Superior temporal gyrus (tissue), 1 donor: ENCODE data around the gene SIRT7.

Experiments
- DNase-seq: peaks from one replicate; pipeline ENCODE4 v3.0.0-alpha.2; 2016; ENCODE audit errors: extremely low spot score

The SIRT7 gene

DNA sequence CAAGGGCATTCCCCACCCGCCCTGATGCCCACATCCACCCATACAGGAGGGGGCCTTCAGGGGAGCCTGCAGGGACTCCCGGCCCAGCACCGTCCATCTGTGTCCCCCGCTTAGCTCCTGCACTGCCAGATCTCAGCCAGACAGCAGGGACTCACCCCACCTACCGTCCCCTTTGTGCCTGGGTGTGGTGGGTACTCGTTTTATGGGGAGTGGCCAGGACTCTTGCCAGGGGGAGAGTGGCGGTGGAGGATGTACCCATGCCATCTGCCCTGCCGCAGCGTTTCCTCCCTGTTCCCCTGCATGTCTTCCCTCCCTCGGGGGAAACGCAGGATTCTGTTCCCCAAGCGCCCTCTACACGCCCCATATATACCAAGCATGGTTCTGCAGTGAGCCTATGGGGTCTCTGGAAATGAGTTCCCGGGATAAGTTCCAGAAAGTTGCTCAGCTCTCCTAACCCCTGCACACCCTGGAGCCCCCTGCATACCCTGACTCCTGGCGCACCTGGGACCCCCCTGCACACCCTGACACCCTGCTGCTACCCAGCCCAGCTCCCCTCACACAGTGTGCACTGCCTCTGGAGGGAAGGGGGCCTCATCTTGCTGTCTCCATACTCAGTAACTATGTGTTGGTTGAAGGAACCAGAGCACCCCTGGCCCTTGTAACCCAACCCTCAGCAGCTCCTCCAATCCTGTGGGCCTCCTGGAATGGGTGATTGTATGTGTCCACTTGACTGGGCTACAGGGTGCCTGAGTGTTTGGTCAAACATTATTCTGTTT is 13.8 kb upstream of the SIRT7 start:
- no peak for DNase-seq

DNA sequence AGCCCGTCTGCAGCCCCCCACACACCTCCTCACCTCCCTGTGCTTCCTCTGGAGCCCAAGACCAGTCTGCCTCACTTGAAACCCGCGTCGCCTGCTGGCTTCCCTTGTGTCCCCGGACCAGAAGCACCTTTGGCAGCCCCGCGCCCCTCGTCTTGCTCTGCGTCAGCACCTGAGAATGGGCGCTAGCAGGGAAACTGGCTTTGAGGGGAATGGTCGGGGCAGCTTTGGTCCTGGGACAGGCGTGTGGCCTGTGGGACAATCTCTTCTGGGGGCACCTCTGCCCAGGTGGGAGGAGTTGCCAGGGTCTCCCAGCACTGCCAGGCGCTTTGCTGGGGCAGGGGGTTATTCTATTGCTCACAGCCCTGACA is 13.2 kb upstream of the SIRT7 start:
- no peak for DNase-seq

- no peak for DNase-seq
Measured at GRCh38 chr17:81930142-81931125, 12.5 kb upstream of the SIRT7 start.

DNA sequence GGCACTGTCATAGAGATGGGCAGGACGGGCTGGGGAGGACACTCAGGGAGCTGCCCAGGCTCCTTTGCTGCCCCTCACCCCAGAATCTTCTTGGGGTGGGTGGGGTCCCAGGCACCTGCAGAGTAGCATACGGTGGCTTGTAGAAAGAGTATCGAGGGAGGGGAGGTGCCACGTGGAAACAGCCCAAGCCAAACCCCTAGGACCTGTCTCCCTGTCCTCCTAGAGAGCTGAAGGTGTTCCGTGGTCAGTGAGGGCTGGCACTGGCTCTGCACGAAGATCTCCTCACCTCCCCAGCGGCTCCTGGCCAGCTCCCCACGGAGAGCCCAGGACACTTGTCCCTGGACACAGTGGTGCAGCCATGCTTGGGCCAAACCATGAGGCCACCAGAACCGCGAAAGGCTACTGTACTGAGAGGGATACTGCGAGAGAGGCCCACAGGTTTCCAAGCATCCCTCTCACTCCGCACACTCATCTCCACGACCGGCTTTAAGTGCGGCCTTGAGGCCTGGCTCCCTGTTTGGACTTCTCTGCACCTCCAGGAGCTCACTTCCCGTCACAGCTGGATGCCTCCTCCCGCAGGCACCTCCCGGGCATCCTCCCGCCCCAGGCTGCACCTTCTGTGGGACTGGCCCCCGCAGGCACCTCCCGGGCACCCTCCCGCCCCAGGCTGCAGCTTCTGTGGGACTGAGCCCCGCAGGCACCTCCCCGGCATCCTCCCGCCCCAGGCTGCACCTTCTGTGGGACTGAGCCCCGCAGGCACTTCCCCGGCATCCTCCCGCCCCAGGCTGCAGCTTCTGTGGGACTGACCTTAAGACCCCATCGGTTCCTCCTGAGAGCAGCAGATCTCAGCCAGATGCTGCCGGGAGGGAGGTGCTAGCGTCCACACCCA is 11.5 kb upstream of the SIRT7 start:
- DNase-seq: no peak

DNA sequence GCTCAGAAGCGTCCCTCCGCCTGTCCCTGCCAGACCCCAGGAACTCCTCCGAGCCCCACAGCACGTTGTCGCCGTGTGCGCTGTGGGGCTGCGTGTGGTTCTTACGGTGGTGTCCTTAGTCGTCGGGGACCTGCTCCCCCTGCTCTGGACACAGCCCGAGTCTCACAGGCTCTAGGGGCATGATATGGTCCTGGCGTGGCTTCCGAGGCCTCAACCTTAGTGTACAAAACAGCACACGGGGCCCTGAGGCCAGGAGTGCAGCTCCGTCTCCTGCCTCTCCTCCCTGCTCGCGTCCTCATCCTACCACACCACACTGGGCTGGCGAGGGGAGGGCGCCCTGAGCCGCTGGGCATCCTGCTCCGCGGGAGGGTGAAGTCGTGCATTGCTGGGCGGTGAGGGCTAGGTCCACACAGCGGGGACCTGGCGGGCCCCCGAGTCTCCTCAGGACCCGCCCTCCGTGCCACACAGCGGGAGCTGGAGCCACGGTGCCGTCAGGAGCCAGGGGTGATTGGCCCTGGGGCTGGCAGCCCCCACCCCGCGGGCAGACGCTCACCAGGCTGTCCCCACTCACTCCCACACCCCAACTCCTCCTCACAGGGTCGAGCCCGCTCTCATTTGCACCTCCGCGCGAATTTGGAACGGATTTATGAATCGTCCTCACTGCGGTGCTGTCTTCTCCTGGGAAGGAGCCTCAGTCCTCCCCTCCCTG is 10.7 kb upstream of the SIRT7 start:
- DNase-seq: no peak

DNA sequence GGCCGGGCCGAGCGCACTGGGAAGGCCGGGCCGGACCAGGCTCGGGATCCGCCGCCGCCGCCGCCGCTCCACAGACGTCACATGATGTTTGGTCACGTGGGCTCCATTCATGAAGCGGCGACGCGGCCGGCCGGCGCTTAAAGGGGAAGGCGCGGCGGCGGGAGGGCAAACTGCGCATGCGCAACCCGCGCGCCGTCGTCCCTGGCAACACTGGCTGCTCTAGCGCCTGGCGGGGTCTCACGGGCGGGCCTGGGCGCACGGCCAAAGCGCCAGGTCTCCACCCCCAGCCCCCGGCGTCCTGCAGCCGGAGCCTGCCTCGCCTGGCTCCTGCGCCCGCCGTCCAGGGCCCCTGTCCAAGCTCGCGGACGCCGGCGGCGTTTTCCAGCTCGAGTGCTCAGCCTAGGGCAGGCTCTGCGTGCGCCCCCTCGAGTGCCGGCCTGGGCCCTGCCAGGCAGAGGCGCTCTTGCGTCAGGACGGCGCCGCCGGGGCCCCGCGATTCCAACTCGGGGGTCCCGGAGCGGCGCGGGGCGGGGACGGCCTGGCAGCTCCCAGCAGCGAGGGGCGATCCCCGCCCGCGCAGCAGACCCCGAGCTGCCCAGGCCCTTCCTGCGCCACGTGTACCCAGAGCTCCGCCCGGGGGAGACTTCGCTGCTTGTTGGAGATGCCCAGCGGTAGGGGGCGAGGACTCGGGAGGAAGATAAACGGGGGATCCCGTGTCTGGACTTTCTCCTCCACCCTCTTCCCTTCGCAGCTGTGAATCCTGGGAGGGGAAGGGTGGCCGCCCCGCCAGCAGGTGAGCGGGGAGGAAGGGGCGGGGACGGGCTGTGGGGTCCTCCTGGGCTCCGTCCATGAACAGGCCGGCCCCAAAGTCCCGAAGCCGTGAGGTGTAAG is 9.9 kb upstream of the SIRT7 start, which contains the start of gene MAFG:
Gene MAFG, minus strand, starts transcription at position 83 of the 891 bp plus-strand sequence. CDS start 4,550 bp downstream, outside the sequence.
- peak; percentile 96 for DNase-seq

- no peak for DNase-seq
Measured at GRCh38 chr17:81927152-81927652, 9.2 kb upstream of the SIRT7 start.

- DNase-seq: no peak
Measured at GRCh38 chr17:81926451-81927151, 8.6 kb upstream of the SIRT7 start.

DNA sequence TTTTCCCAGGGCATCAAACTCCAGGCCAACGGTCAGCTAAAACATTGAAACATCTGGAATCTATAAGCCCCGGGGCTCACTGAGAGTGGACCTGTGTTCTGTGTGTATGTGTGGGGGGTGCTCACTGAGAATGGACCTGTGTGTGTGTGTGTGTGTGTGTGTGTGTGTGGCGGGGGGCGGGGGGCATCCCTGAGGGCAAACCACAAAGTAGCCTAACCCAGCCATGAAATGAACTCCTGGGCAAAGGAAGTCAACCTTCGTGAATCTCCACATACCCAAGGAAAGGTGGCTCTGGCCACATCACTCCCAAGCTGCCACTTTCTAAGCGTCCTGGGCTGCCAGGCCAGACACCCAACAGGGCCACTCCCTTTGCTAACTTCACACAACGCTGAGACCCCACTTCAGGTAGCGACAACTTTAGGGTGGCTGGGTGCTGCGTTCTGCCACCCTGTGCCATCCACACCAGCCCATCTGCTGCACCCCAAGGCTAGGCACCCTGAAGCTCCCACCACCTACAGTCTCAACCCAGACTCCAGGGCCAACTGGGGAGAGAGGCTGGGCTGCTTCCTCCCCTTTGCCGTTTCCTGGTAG is 8.0 kb upstream of the SIRT7 start:
- no peak for DNase-seq

GRCh38 chr17:81924557-81925532 is 6.9 kb upstream of the SIRT7 start:
- no peak for DNase-seq

GRCh38 chr17:81923302-81924260 is 5.6 kb upstream of the SIRT7 start:
- peak; percentile 30 for DNase-seq

DNA sequence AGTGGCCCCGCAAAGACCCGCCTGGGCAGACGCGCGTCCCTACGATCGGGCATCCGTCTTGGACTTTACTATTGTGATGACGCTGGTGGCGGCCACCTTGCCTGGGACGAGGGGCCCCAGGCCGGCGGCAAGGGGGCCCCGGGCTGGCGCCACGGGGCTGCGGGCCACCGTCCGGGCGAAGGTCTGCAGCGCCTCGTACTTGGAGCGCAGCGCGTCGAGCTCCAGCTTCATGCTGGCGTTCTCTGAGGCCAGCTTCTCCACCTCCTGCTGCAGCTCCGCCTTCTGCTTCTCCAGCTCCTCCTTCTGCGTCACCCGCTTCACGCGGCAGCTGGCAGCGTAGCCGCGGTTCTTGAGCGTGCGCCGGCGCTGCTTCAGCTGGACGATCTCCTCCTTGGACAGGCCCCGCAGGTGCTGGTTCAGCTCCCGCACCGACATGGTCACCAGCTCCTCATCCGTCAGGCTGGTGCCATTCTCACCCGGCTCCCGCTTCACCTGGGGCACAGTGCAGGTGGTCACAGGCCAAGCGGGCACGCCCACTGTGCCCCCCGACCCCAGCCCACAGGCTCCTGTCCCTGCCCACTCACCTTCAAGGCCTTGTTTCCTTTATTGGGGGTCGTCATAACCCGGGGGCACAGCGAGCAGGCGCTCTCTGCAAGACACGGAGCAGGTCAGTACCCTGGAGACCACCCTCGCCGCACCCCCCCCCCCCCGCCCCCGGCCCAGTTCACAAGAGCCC is 4.8 kb upstream of the SIRT7 start:
- DNase-seq: no peak

- no peak for DNase-seq
Measured at GRCh38 chr17:81921996-81922565, 4.1 kb upstream of the SIRT7 start.

- DNase-seq: no peak
Measured at GRCh38 chr17:81921537-81921862, 3.5 kb upstream of the SIRT7 start.
